HEK293 (cell line): ENCODE results near the gene IPO9.

Experiments used
- CTCF ChIA-PET: fragments of 350-600 bp; formaldehyde crosslinking; extraction: SDS; loops from one replicate; lab custom pipeline; 2021; ENCODE audit warnings: antibody characterized with exemption; lab: Yijun Ruan, JAX
- POLR2A ChIA-PET: fragments of 300-600 bp; formaldehyde crosslinking; extraction: SDS; loops from one replicate; lab custom pipeline; 2020; ENCODE audit warnings: antibody characterized with exemption, inconsistent platforms; lab: Yijun Ruan, JAX
- H3K27ac ChIP-seq: fragments of 200-500 bp; sonication (Bioruptor generic); 2 replicates; pipeline ENCODE4 v1.5.1; 2014; ENCODE audit warnings: low read depth, low read length, control low read depth, inconsistent platforms; ENCODE audit errors: extremely low read depth
- H3K36me3 ChIP-seq, 2 experiments: fragments of 200-500 bp in 1 of 2; sonication (Bioruptor generic) in 1 of 2; 1 replicate in 1 of 2; 2 replicates in 1 of 2; pipeline ENCODE4 v1.5.1; 2014 to 2017; ENCODE audit warnings: inconsistent platforms in 2 of 2, low read length in 2 of 2; ENCODE audit not compliant: control insufficient read depth in 2 of 2, insufficient read depth in 1 of 2
- H3K4me1 ChIP-seq: fragments of 200-500 bp; sonication (Bioruptor generic); 2 replicates; pipeline ENCODE4 v1.5.1; 2014; ENCODE audit warnings: mild to moderate bottlenecking, low read length, inconsistent platforms; ENCODE audit not compliant: control insufficient read depth, insufficient read depth
- H3K4me3 ChIP-seq: 2 replicates; pipeline ENCODE4 v1.5.1; 2011; ENCODE audit warnings: low read depth, mild to moderate bottlenecking, control low read depth, low read length, moderate library complexity
- H3K9me3 ChIP-seq: fragments of 200-500 bp; sonication (Bioruptor generic); 2 replicates; pipeline ENCODE4 v1.5.1; 2014; ENCODE audit warnings: low read depth, low read length, inconsistent platforms; ENCODE audit not compliant: control insufficient read depth, insufficient read depth
- KLF10 ChIP-seq: fragments of 450-650 bp; IDR thresholded peaks from 2 replicates; pipeline ENCODE4 v1.5.1; 2018; ENCODE audit warnings: missing biosample characterization, mild to moderate bottlenecking, missing genetic modification characterization
- YY2 ChIP-seq: fragments of 450-650 bp; formaldehyde crosslinking; IDR thresholded peaks from 2 replicates; pipeline ENCODE4 v1.5.1; 2016; ENCODE audit warnings: missing biosample characterization, missing genetic modification characterization
- ZBTB7A ChIP-seq: fragments of 450-650 bp; formaldehyde crosslinking; IDR thresholded peaks from 2 replicates; pipeline ENCODE4 v1.5.1; 2016; ENCODE audit warnings: low read depth, missing biosample characterization, missing genetic modification characterization
- ZFHX2 ChIP-seq: fragments of 450-650 bp; formaldehyde crosslinking; conservative IDR thresholded peaks from 2 replicates; pipeline ENCODE4 v1.5.1; 2016; ENCODE audit warnings: missing biosample characterization, missing genetic modification characterization
- ZNF114 ChIP-seq: fragments of 450-650 bp; formaldehyde crosslinking; IDR thresholded peaks from 2 replicates; pipeline ENCODE4 v1.5.0; 2017; ENCODE audit warnings: missing biosample characterization, missing genetic modification characterization
- ZNF202 ChIP-seq: fragments of 450-650 bp; formaldehyde crosslinking; IDR thresholded peaks from 2 replicates; pipeline ENCODE4 v1.5.1; 2016; ENCODE audit warnings: missing biosample characterization, missing genetic modification characterization, borderline replicate concordance
- ZNF324 ChIP-seq: fragments of 450-650 bp; formaldehyde crosslinking; IDR thresholded peaks from 2 replicates; pipeline ENCODE4 v1.5.1; 2016; ENCODE audit warnings: missing biosample characterization, missing genetic modification characterization
- ZNF416 ChIP-seq: fragments of 450-650 bp; formaldehyde crosslinking; IDR thresholded peaks from 2 replicates; pipeline ENCODE4 v1.5.1; 2016; ENCODE audit warnings: missing biosample characterization, missing genetic modification characterization
- ZNF555 ChIP-seq: fragments of 450-650 bp; formaldehyde crosslinking; conservative IDR thresholded peaks from 2 replicates; pipeline ENCODE4 v1.5.1; 2017; ENCODE audit warnings: missing biosample characterization, mild to moderate bottlenecking, missing genetic modification characterization, inconsistent platforms
- ZNF747 ChIP-seq: fragments of 450-650 bp; formaldehyde crosslinking; IDR thresholded peaks from 2 replicates; pipeline ENCODE4 v1.5.1; 2016; ENCODE audit warnings: missing biosample characterization, missing genetic modification characterization
- ZNF792 ChIP-seq: fragments of 450-650 bp; formaldehyde crosslinking; IDR thresholded peaks from 2 replicates; pipeline ENCODE4 v1.5.1; 2016; ENCODE audit warnings: missing biosample characterization, missing genetic modification characterization
- TF ChIP-seq, protein P1 (sequence below): sonication (generic); formaldehyde crosslinking; IDR thresholded peaks from 2 replicates; pipeline ENCODE4 v1.8.1; 2022; ENCODE audit warnings: mild to moderate bottlenecking, moderate library complexity, missing genetic modification reagents
- TF ChIP-seq, protein P2 (sequence below): fragments of 450-650 bp; IDR thresholded peaks from 2 replicates; pipeline ENCODE4 v1.5.1; 2018; ENCODE audit warnings: missing biosample characterization, missing genetic modification characterization

Gene IPO9

DNA sequence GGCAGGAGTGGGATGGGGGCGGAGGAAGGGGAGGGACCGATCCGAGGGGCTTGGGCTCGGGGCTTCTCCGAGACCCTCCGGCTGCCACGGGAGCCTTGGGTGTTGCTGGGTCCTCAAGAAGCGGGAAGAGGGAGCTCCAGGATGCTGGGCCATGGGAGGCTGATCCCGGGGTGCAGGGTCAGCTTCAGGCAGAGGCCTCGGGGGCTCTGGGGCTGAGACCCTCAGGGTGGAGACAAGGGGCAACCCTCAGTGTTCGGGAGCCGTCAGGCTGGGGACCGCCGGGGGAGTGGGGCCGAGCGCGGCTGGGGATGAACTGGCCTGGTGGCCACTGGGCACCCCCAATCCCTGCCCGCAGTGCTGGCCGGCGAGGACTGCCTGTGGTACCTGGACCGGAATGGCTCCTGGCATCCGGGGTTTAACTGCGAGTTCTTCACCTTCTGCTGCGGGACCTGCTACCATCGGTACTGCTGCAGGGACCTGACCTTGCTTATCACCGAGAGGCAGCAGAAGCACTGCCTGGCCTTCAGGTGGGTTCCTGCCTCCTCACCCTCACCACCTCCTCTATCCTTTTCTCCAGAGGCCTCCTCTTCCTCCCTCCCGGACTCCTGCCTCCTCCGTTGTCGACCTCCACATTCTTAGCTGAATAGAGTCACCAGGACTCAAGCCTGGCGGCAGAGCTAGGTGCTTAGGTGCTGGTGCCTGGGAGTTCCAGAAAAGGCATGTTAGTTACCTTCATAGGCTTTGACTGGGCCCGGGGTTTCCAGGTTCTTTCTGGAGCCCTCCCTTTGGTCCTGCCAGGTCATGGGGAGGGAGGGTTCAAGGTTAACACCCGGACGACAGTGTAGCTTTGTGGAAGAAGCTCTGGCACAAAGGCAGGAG lies 60.4 kb downstream of the IPO9 start:
- no peak overlapping the region; the same call in 1 of the 2 replicates for H3K27ac ChIP-seq
- no peaks in the 10 kb centered on the region for H3K9me3 ChIP-seq
- H3K4me3 ChIP-seq = peak overlapping the region; percentile 41

DNA sequence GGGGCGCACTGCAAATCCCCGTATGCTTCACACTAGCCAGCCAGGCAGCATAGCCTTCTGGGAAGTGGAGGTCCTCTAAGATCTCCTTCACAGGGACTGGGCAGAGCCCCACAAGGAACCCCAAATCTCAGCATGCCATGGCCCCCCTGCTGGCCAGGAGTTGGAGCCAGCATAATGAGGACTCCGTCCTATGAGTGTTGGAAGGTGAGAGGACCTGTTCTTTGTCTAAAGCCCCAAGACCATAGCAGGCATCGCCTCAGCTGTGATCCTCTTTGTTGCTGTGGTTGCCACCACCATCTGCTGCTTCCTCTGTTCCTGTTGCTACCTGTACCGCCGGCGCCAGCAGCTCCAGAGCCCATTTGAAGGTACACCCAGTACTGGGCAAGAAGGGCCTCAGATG lies 61.3 kb downstream of the IPO9 start:
- no peak overlapping the region for H3K27ac ChIP-seq
- no peaks in the 10 kb centered on the region for H3K36me3 ChIP-seq
- no peak overlapping the region for H3K4me3 ChIP-seq
- H3K9me3 ChIP-seq = no peaks in the 10 kb centered on the region
- no peaks in the 10 kb centered on the region for H3K4me1 ChIP-seq
- ChIA-PET POLR2A (interaction anchor here (1.4 kb wide), 1 partner anchor 10 kb away, joined by 3 read pairs; no protein-coding TSS in a partner anchor), CTCF (interaction anchor here (1.0 to 1.9 kb wide), 2 partner anchors 12 to 83 kb away, joined by 3 to 6 read pairs; no protein-coding TSS in a partner anchor)
- no peak for TF ChIP-seq ZNF416
- TF ChIP-seq ZBTB7A = no peak
- no peak for TF ChIP-seq ZNF114 (tag by site-specific recombination)
- no peak for TF ChIP-seq ZNF202
- TF ChIP-seq ZNF792 (tag by site-specific recombination) = no peak
- no peak for TF ChIP-seq YY2 (tag by site-specific recombination)

More for the DNA sequence above, 60.4 kb downstream of the IPO9 start:
- TF ChIP-seq ZNF747 = no peak
- TF ChIP-seq ZFHX2 (tag by site-specific recombination) = no peak
- TF ChIP-seq KLF10 = no peak
- CTCF ChIA-PET = interaction anchor here (0.6 to 1.9 kb wide), 4 partner anchors 8 to 84 kb away, joined by 3 to 6 read pairs (median 4); no protein-coding TSS in a partner anchor
- POLR2A ChIA-PET = interaction anchor here (0.6 to 1.4 kb wide), 2 partner anchors 9 to 284 kb away, joined by 3 read pairs; no protein-coding TSS in a partner anchor
- H3K36me3 ChIP-seq = no peaks in the 10 kb centered on the region
- H3K4me1 ChIP-seq = no peaks in the 10 kb centered on the region

DNA sequence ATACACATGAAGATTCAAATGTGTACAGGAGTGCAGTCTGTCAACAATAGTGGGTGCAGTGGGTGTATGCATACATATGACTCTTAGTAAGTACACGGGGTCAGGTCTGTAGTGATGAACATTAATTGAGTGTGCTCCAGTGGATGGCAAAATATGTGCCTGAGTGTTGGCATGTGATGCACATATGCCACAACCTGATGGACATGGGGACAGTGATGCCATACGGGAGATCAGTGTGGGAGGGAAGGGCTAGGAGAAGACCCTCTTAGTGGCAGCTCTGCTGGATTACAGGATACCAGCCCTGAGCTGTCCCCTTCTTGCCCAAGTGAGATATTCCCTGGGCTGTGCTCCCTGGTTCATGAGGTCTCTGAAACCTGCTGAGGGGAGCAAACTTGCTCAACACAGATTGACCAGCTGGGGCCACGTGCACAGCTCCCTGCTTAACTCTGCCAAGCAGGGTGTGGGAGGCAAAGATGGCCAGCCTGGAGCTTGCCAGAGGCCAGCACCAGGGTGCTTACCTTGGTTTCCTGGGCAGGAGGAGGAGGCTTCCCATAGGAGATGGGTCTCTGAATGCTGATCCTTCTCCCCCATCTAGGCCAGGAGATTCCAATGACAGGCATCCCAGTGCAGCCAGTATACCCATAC lies 62.0 kb downstream of the IPO9 start:
- ChIA-PET POLR2A (interaction anchor here (1.4 kb wide), 1 partner anchor 10 kb away, joined by 3 read pairs; no protein-coding TSS in a partner anchor), CTCF (interaction anchor here (0.5 to 8.5 kb wide), 3 partner anchors 9 to 82 kb away, joined by 3 to 204 read pairs (median 99); no protein-coding TSS in a partner anchor)
- Histone ChIP-seq H3K27ac (no peak overlapping the region), H3K9me3 (no peaks in the 10 kb centered on the region), H3K4me3 (no peak overlapping the region), H3K36me3 (no peaks in the 10 kb centered on the region), H3K4me1 (no peaks in the 10 kb centered on the region)
- TF ChIP-seq, protein P1, sequence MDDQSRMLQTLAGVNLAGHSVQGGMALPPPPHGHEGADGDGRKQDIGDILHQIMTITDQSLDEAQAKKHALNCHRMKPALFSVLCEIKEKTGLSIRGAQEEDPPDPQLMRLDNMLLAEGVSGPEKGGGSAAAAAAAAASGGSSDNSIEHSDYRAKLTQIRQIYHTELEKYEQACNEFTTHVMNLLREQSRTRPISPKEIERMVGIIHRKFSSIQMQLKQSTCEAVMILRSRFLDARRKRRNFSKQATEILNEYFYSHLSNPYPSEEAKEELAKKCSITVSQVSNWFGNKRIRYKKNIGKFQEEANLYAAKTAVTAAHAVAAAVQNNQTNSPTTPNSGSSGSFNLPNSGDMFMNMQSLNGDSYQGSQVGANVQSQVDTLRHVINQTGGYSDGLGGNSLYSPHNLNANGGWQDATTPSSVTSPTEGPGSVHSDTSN (CRISPR knock-in tag) = no peak
- TF ChIP-seq ZNF555 (tag by site-specific recombination) (no peak), ZNF324 (no peak)
- TF ChIP-seq, protein P2, sequence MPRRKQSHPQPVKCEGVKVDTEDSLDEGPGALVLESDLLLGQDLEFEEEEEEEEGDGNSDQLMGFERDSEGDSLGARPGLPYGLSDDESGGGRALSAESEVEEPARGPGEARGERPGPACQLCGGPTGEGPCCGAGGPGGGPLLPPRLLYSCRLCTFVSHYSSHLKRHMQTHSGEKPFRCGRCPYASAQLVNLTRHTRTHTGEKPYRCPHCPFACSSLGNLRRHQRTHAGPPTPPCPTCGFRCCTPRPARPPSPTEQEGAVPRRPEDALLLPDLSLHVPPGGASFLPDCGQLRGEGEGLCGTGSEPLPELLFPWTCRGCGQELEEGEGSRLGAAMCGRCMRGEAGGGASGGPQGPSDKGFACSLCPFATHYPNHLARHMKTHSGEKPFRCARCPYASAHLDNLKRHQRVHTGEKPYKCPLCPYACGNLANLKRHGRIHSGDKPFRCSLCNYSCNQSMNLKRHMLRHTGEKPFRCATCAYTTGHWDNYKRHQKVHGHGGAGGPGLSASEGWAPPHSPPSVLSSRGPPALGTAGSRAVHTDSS = no peak
